Stimulated activated CD8-positive, alpha-beta memory T cell treated with anti-CD3 and anti-CD28 coated beads, Interleukin-15, amount 100 ng/mL, for 48 hours (primary cell): ENCODE results near the gene SIGLEC7.

ENCODE experiments used
- DNase-seq, 2 donors: peaks; one replicate each; pipeline ENCODE4 v3.0.0-alpha.2; 2020; ENCODE audit warnings: low read depth in 2 of 2

The SIGLEC7 gene

DNA sequence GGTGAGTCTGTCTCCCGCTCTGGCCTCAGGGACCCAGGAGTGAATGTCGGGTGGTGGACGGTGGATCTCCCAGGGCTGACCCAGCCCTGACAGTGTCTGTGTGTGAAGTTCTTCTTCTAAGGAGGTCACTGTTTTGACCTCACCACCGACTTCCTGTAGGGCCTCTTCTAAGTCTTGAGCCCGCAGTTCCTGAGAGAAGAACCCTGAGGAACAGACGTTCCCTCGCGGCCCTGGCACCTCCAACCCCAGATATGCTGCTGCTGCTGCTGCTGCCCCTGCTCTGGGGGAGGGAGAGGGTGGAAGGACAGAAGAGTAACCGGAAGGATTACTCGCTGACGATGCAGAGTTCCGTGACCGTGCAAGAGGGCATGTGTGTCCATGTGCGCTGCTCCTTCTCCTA is at the start of gene SIGLEC7:
SIGLEC7 (plus strand) TSS at position 183 of the 400 bp plus-strand sequence; CDS start at position 252, 69 bp downstream.
- no peak for DNase-seq

GRCh38 chr19:51093101-51093500 is 49.0 kb upstream of the SIGLEC7 start:
- no peak for DNase-seq

- DNase-seq, result no peak
Measured at GRCh38 chr19:51093510-51094345, 48.4 kb upstream of the SIGLEC7 start.

GRCh38 chr19:51094696-51095279 is 47.3 kb upstream of the SIGLEC7 start:
- DNase-seq, result no peak

DNA sequence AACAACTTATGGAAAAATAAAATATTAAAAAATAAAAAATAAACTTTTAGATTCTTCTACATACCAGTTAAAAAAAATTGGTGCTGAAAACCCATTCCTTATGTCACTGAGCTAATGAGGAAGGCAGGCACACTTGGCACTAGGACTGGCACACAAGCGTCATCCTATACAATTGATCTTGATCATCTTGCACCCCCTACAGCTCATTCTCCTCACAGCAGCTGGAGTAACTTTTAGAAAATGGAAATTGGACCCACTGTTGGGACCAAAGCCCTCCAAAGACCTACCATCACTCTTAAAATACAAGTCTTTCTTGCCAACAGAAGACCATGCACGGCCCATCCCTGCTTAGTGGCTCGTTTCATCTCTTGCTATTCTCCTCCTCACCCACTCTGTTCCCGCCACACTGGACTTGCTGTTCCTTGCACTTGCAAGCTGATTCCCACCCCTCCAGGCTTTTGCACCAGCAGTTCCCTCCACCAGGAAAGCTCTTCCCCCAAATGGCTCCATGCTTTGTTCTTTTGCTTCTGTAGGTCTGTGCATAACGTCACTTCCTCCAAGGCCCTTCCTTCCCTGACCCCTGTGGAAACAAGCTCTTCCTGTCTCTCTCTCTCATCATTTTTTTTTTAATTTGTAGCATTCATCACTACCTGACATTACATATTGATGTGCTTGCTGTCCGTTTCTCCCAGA is 45.5 kb upstream of the SIGLEC7 start:
- no peak for DNase-seq

- DNase-seq, result peak; percentile 38 to 49
Measured at GRCh38 chr19:51097166-51097738, 44.8 kb upstream of the SIGLEC7 start.

DNA sequence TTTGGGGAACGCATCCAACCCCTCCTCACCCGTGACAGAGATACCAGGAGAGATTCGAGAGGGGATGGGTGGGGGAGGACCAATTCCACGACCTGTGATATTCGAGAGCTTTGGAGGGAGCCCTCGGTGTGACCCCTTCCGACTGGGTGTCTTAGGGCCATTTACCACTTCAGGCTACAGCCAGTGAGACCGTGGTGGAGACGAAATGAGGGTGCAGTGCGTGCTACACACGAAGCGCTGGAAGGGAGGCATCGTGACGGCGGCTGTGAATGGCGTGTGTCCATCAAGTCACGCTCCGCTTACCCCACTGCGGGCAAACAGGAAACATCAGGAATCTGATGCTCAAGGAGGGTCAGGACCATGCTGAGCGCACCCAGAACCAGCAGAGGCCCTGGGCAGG is 44.3 kb upstream of the SIGLEC7 start:
- DNase-seq, result no peak

DNA sequence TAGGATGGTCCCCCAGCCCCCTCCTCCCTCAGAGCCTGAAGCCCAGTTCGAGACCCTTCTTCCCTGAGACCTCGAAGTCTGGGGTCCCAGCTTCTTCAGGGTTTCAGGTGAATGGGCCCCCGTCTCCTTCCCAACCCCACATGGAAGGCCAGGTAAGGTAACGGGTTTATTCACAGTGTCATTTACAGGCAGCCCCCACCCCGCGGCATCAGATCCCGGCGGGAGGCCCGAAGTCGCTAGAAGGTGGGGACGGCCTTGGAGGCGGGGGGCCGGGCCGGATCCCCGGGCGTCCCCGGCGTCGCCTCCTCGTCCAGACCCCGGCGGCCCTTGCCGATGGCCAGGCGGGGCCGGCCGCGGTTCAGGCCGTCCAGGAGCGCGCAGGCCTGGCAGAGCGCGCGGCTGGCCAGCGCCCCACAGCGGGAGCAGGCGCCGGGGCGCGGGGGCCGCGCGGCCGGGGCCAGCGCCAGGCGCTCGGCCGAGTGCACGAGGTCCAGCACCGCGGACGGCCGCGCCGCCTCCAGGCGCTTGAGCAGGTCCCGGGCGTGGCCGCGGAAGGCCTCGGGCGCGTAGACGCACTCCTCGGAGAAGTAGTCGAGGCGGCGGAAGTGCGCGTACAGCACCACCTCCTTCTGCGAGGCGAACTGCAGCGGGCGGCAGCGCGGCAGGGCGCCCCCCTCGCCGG is 43.6 kb upstream of the SIGLEC7 start:
- no peak for DNase-seq

GRCh38 chr19:51099047-51099382 is 43.1 kb upstream of the SIGLEC7 start:
- DNase-seq, result no peak

- no peak for DNase-seq
Measured at GRCh38 chr19:51100601-51101000, 41.5 kb upstream of the SIGLEC7 start.

- DNase-seq, result no peak
Measured at GRCh38 chr19:51101171-51101865, 40.8 kb upstream of the SIGLEC7 start.

- no peak for DNase-seq
Measured at GRCh38 chr19:51102991-51103390, 39.1 kb upstream of the SIGLEC7 start.

DNA sequence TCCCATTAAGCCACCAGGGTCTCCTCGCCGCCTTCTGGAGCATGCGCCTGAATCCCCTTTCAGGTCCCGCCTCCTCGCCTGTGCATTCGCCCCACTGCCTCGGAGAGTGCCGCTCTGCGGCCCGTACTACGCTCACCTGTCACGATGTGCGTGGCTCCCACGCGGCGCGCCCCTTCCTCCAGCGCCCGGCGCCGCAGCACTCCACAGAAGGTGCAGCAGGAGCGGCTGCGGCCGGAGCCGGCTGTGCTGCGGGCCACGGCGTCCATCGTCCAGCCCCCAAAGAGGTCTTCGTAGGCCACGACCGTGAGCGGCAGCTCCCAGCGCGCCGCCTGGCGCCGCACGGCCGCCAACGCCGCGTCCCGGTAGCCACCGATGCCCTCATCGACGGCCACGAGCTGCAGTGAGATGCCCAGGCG is 38.2 kb upstream of the SIGLEC7 start:
- no peak for DNase-seq

- DNase-seq, result no peak
Measured at GRCh38 chr19:51107406-51108065, 34.6 kb upstream of the SIGLEC7 start.

DNA sequence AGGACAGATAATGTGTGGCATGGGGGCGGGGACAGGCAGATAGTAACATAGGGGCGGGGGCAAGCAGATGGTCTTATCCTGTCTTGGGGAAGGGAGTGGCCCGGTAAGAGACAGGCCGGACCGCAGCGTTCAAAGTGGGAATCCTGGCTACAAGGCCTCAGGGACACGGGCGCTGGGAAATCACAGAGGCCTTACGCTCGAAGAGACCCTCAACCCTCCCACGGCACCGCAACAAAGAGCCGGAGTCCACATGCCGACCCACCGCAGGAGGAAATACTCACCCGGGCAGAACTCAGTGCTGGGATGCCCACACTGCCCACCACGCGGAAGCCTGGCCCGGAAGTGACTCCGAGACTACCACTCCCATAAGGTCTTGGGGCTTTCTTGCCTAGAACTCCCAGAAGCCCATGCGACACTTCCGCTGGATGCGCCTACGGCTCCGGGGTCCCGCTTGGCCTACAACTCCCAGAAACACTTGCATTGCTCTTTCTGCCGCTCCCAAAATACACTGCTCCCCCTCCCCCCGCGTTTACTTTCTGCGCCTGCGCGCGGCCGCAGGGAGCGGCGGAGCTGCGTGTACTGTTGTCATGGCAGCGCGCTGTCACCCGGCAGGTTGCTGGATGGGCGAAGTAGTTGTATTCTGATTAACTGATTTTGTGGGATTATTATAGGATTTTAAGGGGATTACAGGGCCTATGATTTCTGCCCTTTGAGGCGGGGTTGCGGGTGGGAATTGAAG is 33.9 kb upstream of the SIGLEC7 start, which contains the start of gene CTU1:
CTU1 (minus strand) TSS at position 344 of the 739 bp plus-strand sequence. CDS start 3,840 bp downstream, outside the sequence.
- peak; percentile 97 to 98 for DNase-seq

DNA sequence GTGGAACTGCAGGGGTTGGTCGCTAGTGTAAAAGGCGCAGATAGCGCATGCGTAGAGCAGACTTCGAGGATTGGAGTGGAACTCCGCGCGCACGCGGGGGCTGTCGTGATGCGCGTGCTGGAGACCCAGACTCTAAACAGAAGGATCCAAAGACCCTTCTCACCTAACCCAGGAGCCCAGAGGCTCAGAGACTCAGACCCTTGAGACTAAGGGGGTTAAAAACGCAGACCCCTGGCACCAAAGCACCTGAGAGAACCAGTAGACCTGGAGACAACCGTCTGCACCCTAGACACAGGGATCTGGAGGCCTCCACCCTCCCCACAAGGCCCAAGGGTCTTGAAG is 33.3 kb upstream of the SIGLEC7 start:
- peak in 1 of 2 donors; percentile 34 for DNase-seq

- no peak for DNase-seq
Measured at GRCh38 chr19:51110666-51110971, 31.5 kb upstream of the SIGLEC7 start.

GRCh38 chr19:51111606-51112005 is 30.5 kb upstream of the SIGLEC7 start:
- DNase-seq, result no peak

DNA sequence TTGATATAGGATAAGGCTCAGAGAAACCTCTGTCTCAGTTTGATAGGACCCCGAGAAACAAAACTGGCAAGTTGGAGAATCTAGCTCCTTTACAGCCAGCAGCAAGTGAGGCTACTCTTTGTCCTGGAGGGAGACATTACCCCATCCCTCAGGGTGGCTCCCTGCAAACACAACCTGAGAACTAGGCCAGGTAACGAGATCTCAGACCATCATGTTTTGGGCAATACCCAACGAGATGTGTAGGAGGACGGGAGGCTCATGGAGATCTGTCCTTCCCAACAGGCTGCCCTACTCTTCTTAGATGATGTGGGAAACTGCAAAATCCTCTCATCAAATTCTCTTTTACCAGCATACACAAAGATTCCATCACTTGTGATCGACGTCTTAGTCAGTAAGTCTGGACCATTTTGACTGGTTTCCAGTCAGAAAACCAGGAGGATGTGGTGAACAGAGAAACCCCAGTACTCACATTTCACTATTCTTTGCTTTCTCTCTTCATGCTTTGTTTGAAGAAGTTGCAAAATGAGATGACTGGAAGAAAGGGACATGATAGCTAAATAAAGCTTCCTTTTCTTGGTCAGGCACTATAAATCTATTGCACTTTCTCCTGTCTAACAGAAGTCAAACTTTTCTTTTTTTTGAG is 27.9 kb upstream of the SIGLEC7 start:
- no peak for DNase-seq
